Heart right ventricle (tissue), 16 donors: ENCODE results near the gene LHFPL3. TPM values are rescaled to one million over a fixed set of nuclear protein-coding genes. Genes with fewer than 3 reads are reported as not detected.

Experiments used
- ATAC-seq, 8 donors: fragments of 200-7000 bp; cut with Tn5 transposase; one replicate each; pipeline ENCODE4 v1.9.1; 2020; ENCODE audit warnings: mild to moderate bottlenecking in 8 of 8, moderate library complexity in 8 of 8, moderate number of reproducible peaks in 1 of 8
- DNase-seq, 2 donors: peaks; one replicate each; pipeline ENCODE4 v3.0.0-alpha.2; 2020
- H3K27ac ChIP-seq, 10 donors: fragments of 200-600 bp; sonication (generic) in 2 of 10; one replicate each; pipeline versions ENCODE4 v1.5.0 to v1.8.0; 2020 to 2022; ENCODE audit warnings: mild to moderate bottlenecking in 3 of 10
- H3K27me3 ChIP-seq, 7 donors: fragments of 200-600 bp; one replicate each; pipeline ENCODE4 v1.8.0; 2021 to 2022; ENCODE audit warnings: mild to moderate bottlenecking in 2 of 7
- H3K36me3 ChIP-seq, 9 donors: fragments of 200-600 bp; sonication (generic) in 1 of 9; one replicate each; pipeline versions ENCODE4 v1.5.0 to v1.8.0; 2020 to 2022; ENCODE audit warnings: mild to moderate bottlenecking in 2 of 9
- H3K4me1 ChIP-seq, 9 donors: fragments of 200-600 bp; sonication (generic) in 1 of 9; one replicate each; pipeline versions ENCODE4 v1.5.0 to v1.8.0; 2020 to 2022; ENCODE audit warnings: mild to moderate bottlenecking in 4 of 9
- H3K4me3 ChIP-seq, 10 donors: fragments of 200-600 bp; sonication (generic) in 2 of 10; one replicate each; pipeline versions ENCODE4 v1.5.0 to v1.8.0; 2020 to 2022; ENCODE audit warnings: mild to moderate bottlenecking in 7 of 10, moderate library complexity in 2 of 10
- H3K9me3 ChIP-seq, 11 donors: fragments of 200-600 bp in 10 of 11; sonication (generic) in 2 of 11; one replicate each; pipeline versions ENCODE4 v1.5.0 to v1.8.0; 2013 to 2022; ENCODE audit warnings: mild to moderate bottlenecking in 2 of 11, control low read depth in 1 of 11, moderate library complexity in 1 of 11
- WGBS, 2 donors: extraction: QIAGEN DNeasy Blood & Tissue Kit; methylation state at CpG; one replicate each; pipeline ENCODE4 v1.1.7; 2013; ENCODE audit warnings: inconsistent platforms in 1 of 2; 5-methylcytosine and 5-hydroxymethylcytosine counted together
- intact Hi-C, 10 donors: fragments of 100-400 bp; cut with DNase I; formaldehyde crosslinking; loops; one replicate each; pipeline versions ENCODE4 v1.11.1 to v1.14.2; 2022
- polyA plus RNA-seq, 2 donors: library from polyadenylated mRNA; stranded (reverse); fragments of 200-250 nt; gene quantifications; one replicate each; pipeline ENCODE4 v1.2.3, GENCODE V29; 2013
- total RNA-seq, 10 donors: library from RNA; stranded (reverse); fragmentation: NEBNext Ultra II Directional in 3 of 10; extraction: Animal tissue kit (Norgen Biotek cat#: 25700) in 3 of 10; gene quantifications; one replicate each; pipeline versions ENCODE4 v1.2.1 to v1.2.4, GENCODE V29; 2021 to 2023
- TF ChIP-seq, protein P1 (sequence below), 9 donors: fragments of 200-600 bp; sonication (generic) in 2 of 9; IDR thresholded peaks; one replicate each; pipeline versions ENCODE4 v1.5.0 to v1.8.0; 2021 to 2022; ENCODE audit warnings: antibody characterized with exemption in 9 of 9, mild to moderate bottlenecking in 5 of 9, moderate library complexity in 1 of 9
- donor health status: Arrhythmogenic right ventricular cardiomyopathy.
- donor health status: ischemic (EF 13 %, LVEDD 7.1; RV severe dilation, severe dysfunction).
- donor health status: healthy with polysubstance abuse.
- donor health status: DM: no; HTN: yes; CAD: no.
- donor health status: DM: no; HTN: no; CAD: no.
- donor health status: ischemic (EF 25% LVEDD 6.9; RV normal size, moderate dysfunction).
- donor health status: ischemic (EF 25% LVEDD 5.7; RV mildly dilated, moderate dysfunction).
- donor health status: healthy.
- donor health status: DM: yes; HTN: yes; CAD: no.
- donor health status: Ischemic cardiomyopathy.
- donor health status: ischemic (EF 35%, LVEDD 5.7; RV mildly dilated, moderate dysfunction).
- donor health status: nonischemic (EF 11% LVEDD 7.7; RV severe dilation, severe dysfunction).
- donor health status: DM: yes; HTN: yes; CAD: no.
- donor health status: PGD.
- donor health status: ischemic (EF 29% LVEDD 5.4; RV normal size, mild dysfunction).
- donor health status: nonischemic (EF 23%, LVEDD 6.1; RV moderate dilation, normal function).

The LHFPL3 gene
- total and polyA plus RNA-seq, 12 donors: not detected

DNA sequence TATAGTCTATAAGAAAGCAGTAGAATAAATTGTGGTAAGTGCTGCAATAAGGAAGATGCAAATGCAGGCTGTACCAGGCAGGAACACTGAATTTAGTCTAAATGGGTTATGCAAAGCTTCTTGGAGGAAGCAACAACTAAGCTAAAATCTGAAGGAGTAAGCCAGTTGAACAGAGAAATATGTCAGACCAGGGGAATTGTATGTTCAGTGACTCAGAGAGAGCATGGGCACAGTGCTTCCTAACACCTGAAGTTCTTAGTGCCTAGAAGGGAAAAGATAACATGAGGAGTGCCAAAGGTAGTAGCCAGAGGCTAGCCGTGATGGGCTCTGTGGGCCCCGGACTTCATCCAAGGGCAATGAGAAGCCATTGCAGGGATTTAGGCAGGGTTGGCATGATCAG lies 481.5 kb downstream of the LHFPL3 start:
- no peaks in the 10 kb centered on the region for H3K9me3 ChIP-seq
- no peak overlapping the region for H3K27ac ChIP-seq
- peaks cover 0 to 37% (median 8%) of the 10 kb centered on the region in 7 donors for H3K27me3 ChIP-seq
- H3K4me1 ChIP-seq: no peaks in the 10 kb centered on the region
- no peaks in the 10 kb centered on the region for H3K36me3 ChIP-seq
- DNase-seq: no peak
- TF ChIP-seq, protein P1, sequence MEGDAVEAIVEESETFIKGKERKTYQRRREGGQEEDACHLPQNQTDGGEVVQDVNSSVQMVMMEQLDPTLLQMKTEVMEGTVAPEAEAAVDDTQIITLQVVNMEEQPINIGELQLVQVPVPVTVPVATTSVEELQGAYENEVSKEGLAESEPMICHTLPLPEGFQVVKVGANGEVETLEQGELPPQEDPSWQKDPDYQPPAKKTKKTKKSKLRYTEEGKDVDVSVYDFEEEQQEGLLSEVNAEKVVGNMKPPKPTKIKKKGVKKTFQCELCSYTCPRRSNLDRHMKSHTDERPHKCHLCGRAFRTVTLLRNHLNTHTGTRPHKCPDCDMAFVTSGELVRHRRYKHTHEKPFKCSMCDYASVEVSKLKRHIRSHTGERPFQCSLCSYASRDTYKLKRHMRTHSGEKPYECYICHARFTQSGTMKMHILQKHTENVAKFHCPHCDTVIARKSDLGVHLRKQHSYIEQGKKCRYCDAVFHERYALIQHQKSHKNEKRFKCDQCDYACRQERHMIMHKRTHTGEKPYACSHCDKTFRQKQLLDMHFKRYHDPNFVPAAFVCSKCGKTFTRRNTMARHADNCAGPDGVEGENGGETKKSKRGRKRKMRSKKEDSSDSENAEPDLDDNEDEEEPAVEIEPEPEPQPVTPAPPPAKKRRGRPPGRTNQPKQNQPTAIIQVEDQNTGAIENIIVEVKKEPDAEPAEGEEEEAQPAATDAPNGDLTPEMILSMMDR (IDR thresholded peaks at IDR 0.05): no peak
- no peak for ATAC-seq
- WGBS, 2 donors: 90 to 91% methylated on average over 2 of the region's 2 CpGs
- H3K4me3 ChIP-seq: no peak overlapping the region
- intact Hi-C loops: no loop called here

DNA sequence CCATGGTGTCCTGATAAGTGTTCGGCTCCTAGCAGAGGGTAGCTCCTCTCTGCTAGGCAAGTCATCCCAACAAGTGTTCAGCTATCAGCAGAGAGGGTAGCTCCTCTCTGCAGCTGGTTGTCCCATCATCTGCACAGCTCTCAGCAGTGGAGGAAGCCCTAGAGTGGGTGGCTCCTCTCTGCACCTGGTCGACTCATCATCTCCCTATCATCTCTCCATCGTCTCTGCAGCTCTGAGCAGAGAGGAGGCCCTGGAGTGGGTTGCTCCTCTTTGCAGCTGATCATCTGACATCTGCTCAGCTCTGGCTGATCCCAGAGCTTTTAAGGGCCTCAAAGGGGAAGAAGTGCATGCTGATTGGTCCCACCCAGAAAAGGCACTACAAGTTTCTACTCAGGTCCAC lies 485.7 kb downstream of the LHFPL3 start:
- Histone ChIP-seq H3K27ac (no peak overlapping the region), H3K9me3 (no peaks in the 10 kb centered on the region), H3K4me1 (no peaks in the 10 kb centered on the region), H3K27me3 (peaks cover 0 to 24% (median 8%) of the 10 kb centered on the region in 7 donors), H3K36me3 (no peaks in the 10 kb centered on the region), H3K4me3 (no peak overlapping the region)
- intact Hi-C loops: no loop called here
- no peak for DNase-seq
- no peak for ATAC-seq
- TF ChIP-seq, protein P1 (IDR thresholded peaks at IDR 0.05): no peak
- 63 to 68% methylated on average over 3 of the region's 3 CpGs for WGBS, 2 donors

- DNase-seq (no peak), ATAC-seq (no peak)
- TF ChIP-seq, protein P1 (IDR thresholded peaks at IDR 0.05): no peak
- Histone ChIP-seq H3K27me3 (peaks cover 0 to 22% (median 8%) of the 10 kb centered on the region in 7 donors), H3K27ac (no peak overlapping the region), H3K9me3 (no peaks in the 10 kb centered on the region), H3K36me3 (no peaks in the 10 kb centered on the region), H3K4me3 (no peak overlapping the region), H3K4me1 (no peaks in the 10 kb centered on the region)
- intact Hi-C loops: no loop called here
- 73 to 80% methylated on average over 17 of the region's 17 CpGs for WGBS, 2 donors
Observed at GRCh38 chr7:104814671-104815400, 486.4 kb downstream of the LHFPL3 start.

DNA sequence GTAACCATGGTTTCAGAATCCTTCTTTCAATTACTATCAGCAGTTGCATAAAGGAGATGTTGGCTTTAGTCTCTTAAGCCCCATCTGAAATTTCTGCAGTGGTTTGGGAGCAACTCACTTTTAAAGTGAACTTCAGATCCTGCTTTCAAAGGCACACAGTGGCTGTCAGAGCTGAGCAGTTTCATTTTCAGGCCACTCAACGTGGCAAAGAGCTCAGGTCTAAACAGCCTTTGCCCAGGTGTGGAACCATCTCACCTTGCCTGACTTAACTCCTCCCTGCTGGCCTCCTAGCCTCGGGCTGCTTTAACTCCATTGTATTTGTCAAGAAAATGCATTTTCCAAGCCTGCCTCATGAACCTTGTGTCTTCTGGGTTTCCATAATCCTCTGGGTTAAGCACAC lies 488.1 kb downstream of the LHFPL3 start:
- ATAC-seq (no peak), DNase-seq (no peak)
- Histone ChIP-seq H3K9me3 (no peaks in the 10 kb centered on the region), H3K4me3 (no peak overlapping the region), H3K27ac (no peak overlapping the region), H3K4me1 (no peaks in the 10 kb centered on the region), H3K27me3 (peaks cover 0 to 16% (median 6%) of the 10 kb centered on the region in 7 donors), H3K36me3 (no peaks in the 10 kb centered on the region)
- 45 to 58% methylated on average over 2 of the region's 2 CpGs for WGBS, 2 donors
- intact Hi-C loops: no loop called here
- TF ChIP-seq, protein P1 (IDR thresholded peaks at IDR 0.05): no peak
